Measurements from ENCODE around the gene OSBPL2.

The OSBPL2 gene

DNA sequence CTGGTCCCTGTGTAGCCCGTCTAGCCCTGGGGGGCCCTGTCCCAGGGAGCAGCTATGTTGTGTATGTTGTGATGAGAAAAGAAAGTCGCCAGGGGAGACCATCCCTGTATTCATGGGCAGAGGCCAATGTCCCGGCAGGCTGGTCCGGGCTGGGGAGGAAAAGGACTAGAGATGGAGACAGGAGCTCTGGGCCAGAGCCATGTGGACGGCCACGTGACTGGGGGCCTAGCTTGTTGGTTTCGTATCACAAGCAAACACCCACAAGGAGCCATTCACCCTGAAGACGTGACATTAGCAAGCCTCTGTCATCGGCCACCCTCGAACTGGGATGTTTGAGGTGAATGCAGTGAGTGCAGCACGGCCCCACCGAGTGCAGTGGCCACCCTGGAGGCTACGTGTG is 15.3 kb upstream of the OSBPL2 start:
- no peak for DNase-seq

DNA sequence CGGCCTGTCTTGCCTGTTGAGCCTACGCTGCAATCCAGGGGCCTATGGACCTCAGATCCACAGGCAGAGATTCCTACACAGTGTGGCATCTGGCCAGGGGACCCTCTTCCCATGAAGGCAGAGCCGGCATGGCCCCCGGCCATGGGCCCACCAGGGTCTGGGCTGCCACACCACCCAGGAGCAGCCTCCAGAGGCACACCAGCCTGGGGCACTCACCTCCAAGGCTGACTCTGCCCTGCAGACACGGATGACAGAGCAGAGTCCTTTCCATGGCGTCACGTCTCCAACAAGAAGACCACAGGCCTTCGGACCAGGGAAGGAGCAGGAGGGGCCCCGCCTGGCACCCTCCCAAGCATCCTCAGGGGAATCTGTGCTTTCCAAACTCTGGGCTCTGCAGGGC is 14.8 kb upstream of the OSBPL2 start:
- DNase-seq: no peak

DNA sequence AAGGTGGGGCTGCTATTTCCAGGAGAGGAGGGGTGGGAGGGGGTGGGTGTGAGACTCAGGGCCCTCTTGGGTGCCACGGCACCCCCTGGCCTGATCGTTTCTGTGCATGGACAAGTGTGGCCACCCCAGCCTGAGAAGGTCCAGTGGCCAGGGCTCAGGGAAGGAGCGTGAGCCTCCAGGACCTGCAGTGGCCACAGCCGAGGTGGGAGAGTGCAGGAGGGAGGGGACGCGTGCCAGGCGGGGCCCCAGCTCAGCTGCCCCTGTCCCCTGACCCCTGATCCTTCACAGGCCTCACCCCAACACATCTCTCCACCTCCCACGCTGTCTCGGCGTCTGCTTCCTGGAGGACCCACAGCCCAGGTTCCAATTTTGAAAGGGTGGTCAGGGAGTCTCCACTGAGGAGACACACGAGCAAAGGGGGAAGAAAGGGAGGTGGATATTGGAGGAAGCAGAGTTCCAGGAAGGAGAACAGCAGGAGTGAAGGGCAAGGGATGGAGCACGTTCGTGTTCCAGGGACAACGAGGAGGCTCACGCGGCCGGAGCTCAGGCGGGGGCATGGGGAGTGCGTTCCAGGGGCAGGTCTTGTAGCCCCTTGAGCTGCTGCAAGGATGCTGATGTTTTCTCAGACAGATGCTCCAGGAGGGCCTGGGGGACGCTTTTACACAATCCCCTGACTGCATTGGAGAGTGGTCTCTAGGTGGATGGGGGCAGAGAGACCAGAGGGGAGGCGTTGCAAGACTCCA is 14.0 kb upstream of the OSBPL2 start:
- DNase-seq: no peak

DNA sequence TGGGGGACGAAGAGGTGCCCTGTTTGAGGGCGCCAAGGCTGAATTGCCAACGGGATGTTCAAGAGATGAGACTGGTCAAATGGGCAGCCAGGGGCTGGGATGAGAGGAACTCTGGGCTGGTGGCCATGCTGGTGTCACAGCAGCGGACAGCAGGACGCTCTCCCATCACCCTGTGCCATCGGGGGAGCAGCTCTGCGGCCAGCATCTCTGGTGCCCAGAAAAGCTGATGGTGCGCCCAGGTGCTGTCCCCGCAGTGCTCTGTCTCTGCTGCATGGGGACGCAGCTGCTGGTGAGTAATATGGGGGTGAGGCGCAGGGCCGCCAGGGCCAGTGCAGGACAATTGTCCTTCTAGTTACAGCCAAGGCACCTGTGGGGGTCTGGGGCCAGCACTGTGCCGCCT is 13.3 kb upstream of the OSBPL2 start:
- DNase-seq: no peak

DNA sequence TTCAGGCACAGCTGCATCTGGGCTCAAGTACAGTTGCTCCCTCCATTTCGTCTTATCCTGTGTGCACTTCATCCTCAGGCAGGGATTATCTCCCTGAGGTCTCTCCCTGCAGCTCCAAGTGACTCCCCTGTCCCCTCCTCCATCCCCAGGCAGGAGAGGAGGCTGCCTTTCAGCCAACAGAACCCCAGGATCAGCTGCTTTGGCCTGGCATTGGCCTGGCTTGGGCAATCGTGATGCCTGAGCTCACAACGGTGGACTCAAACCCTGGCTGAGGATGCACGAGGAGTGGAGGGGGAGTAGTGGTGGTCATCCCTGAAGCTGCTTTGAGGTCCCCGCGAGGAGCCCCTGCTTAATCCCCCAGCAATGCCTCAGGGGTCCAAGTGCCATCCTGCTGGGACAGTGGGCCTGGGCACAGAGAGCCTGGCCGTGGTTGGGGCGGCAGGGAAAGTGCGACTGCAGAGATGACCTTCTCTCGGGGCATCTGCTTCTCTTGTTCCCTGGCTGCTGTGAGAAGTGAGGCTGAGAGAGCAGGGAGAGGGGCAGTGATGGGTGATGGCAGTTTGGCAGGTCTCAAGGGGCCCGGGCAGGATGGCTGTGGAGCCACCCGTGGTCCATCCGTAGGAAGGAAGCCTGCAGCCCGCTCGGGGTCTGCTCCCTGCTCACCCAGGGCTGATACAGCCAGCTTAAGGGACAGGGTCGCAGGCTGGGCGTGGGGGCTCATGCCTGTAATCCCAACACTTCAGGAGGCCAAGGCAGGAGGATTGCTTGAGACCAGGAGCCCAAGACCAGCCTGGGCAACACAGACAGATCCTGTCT is 12.3 kb upstream of the OSBPL2 start:
- DNase-seq: no peak

DNA sequence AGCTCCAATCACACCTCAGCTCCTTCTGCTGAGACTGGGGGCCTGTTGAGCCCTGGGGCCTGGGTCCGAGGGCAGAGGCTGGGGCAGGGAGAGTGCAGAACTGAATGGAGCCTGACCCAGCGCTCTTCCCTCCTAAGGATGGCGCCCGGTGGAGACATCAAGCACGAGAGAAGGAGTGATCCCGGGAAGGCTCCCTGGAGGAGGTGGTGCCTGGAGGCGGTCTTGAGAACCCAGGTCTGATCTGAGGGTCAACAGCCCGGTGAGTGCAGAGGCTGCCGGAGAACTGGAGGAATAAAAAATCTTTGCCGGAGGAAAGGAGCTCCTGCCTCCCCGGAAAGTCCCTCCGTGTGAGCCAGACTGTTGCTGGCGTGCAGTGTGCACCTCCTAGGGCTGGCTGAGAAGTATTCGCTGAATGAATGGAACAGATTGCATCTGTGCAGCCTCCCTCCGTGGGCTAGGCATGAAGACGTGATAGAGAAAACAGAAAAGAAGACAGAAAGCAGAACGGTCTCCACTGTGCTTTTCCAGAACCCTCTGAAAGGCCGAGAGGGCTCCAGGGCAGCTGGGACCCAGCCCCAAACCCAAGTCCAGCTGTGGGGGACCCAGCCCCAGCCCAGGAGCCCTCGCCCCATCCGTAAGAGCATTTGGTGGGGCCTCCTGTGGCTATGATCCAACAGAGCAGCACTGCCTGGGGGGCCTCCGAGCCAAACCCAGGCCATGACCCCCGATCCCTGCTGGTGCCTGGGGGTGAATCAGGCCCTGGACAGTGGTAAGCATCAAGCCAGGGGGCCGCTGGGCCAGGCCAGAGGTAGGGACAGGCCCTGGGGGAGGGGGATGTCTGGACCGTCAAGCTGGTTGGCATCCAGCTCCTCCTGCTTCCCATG is 11.4 kb upstream of the OSBPL2 start:
- no peak for DNase-seq

DNA sequence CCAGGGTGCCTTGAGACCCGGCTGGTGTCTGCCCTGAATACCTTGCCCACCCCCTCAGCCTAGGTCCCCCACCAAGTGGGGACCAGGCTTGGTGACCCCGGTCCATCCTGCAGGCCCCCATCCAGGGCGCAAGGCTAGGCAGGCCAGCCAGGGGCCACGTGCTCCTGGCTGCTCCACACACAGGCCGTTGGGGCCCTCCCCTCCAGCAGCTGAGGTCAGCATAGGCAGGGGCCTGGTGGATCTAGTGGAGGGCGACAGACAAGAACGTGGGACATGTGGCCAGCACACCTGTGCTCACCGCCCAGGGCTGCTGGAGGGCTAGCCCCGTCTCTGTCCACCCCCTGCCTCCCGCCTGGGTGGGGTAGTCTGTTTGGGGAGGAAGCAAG is 10.7 kb upstream of the OSBPL2 start:
- DNase-seq: no peak

DNA sequence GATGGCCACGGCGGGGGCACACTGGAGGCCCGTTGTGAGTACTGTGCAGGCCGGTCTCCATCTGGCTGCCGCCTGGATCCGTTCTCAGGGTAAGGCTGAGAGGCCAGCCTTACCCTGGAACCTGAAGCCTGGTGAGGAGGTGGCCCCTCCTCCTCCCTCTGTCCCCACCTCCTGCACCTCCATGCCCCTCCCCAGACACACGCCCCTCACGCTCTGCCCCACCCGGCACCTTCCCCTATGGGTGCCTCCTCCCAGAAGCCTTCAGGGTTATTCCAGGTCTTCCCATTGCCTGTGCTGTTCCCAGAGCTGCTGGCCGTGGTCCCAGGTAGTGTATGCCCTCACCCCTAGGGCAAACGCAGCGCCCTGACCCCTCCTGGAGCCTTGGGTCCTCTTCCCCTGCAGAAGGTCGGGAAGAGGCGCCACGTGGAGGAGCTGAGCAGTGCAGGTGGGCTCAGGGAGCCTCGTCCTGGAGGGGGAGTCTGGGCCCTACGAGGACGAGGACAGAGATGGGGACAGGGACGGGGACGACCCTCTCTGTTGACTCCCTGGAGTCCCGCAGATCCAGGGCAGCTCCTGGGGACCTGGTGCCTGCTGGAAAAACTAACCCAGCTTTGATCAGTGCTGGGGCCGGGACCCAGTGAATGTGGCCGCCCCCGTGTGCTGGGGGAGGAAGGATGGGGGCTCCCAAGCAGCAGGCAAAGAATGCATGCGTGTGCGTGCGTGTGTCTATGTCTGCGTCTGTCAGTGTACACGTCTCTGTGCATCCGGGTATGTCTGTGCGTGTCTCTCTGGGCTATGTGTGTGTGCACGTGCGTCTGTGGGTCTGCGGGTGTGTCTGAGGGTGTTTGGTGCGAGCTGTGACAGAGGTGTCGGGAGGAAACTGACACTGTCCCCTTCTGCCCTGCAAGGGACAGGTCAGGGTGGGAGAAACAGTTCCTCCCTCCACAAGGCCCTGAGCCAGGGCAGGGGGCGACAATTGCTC is 10.1 kb upstream of the OSBPL2 start:
- no peak for DNase-seq

DNA sequence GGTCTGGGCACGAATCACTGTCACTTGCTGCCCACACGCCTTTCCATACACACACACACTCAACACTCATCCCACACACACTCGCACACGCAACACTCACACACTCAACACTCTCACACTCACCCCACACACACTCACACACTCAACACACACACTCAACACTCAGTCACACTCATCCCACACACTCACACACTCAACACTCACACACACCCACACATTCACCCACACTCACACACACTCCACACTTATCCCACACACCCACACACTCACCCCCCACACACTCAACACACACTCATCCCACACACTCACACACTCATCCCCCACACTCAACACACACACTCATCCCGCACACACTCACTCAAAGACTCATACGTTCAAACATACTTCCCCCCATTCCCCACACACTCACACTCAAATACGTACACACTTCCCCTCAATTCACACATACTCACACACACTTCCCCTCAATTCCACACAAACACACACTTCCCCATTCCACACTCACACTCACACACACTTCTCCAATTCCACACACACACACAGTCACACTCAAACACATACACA is 9.3 kb upstream of the OSBPL2 start:
- no peak for DNase-seq

DNA sequence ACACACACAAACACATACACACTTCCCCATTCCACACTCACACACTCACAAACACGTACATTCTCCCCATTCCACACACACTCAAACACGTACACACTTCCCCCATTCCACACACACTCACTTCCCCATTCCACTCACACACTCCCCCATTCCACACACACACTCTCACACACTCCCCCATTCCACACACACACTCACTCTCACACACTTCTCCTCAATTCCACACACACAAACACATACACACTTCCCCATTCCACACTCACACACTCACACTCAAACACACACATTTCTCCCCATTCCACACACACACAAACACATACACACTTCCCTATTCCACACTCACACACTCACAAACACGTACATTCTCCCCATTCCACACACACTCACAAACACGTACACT is 8.7 kb upstream of the OSBPL2 start:
- no peak for DNase-seq

DNA sequence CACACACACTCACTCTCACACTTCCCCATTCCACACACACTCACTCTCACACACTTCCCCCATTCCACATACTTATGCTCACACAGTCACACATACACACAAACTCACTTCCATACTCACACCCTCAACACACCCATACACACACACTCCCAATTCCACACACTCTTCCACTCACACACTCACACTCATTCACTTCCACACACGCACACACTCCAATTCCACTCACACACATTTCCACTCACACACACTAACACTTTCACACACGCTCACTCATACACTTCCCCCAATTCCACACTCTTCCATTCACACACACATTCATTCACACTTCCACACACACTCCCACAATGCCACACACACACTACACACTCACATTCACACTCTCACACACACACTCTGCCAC is 8.0 kb upstream of the OSBPL2 start:
- DNase-seq: no peak

DNA sequence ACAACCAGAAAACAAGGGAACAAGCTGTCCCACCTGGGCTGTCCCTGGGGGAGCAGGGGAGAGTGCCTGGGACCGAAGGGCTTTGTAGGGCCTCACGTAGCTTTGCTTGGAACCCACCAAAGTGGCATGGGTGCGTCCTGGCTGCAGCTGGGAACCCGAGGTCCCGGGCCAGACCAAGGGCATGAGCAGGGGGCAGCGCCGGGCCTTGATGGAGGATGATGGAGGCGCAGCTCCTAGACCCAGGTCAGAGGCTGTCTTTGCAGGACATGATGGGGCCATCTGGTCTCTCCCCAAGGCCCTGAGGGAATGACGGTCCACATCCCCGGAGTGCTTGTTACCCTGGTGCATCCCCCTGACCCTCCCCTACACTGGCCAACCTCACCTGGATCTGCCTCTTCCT is 7.6 kb upstream of the OSBPL2 start:
- DNase-seq: no peak

DNA sequence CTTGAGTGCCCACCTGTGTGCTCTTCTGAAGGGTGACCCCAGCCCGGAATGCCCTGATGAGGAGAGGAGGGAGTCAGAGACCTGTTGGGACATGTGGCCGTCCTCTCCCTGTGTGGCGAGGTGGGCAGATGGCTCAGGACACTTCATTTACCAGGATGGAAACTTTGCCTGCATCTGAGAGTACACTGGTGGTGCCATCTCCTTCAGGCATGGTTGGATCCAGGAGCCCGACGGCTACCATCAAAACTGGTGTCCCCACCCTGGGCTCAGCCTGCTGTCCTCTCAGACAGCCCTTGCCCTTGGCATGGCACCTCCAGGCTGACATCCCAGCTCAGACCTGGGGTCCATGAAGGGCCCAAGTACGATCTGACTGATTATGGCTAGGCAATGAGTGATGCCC is 7.0 kb upstream of the OSBPL2 start:
- DNase-seq: no peak

DNA sequence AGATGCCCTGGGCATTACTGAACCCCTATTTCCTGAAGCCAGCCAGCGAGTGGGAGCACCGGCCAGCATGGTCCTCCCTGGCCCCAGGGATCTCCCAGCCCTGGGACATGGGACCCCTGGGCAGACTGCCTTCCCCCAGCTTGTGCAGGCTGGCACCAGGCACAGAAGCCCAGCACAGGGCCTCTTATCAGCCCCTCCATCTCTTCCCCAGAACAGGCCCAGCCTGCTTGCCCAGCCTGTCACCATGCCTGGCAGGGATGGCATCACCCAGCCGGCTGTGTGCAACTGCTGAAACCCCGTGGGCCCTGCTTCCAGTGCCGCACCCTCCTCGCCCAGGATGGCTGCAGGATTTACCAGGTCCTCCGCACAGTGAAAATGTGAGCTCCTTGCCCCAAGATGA is 6.1 kb upstream of the OSBPL2 start:
- DNase-seq: no peak

DNA sequence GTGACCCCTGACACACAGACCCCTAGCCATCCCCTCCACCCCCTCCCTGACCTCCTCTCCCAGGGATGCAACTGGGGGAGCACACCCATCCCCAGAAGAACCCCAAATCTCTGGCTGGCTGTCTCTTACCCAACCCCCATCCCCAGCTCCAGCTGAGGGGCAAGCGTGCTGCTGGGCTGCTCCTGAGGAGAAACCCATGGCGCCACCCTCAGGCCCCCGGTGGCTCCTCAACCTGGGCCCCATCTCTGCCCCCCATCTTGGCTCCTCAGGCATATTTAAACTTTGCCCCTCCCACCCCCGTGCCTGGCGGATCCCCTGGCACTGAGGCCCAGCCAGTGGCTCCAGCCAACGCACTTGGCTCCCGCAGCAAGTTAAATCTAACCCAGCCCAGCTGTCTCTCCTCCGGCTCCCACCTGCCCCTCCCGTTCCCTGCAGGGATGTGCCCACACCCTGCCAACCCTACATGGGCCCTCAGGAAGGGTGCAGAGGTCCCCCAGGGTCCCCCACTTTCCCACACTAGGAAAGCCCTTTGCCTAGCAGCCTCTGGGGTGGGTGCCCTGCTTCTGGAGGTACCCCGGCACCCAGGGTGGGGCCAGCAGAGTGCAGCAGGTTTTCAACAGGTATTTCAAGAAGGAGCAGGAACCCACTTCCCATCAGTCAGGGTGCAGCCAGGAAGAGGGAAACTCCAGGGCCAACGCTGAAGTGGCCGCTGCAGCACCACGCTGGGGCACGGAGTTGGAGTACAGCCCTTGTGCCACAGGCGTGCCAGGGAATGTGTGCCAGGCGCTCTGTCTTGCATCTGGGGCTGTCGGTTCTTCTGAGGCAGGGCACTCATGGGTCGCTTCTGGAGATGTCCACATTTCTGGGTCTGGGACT is 5.3 kb upstream of the OSBPL2 start:
- no peak for DNase-seq

DNA sequence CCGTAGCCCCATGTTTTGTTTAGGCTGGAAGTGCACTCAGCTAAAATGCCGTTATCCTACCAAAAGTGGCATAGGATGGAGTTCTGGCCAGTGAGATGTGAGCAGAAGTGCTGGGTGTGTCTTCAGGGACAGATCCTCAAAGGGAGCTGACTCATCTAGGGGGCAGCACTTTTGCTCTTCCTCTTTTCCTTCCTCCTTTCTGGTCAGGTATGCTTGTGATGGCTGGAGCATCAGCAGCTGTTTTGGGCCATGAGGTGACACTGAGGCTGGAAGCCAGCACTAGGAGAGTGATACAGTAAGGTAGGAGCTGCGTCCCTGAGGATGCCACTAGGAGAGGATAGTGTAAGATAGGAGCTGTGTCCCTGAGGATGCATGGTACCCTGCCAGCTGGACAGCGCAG is 4.6 kb upstream of the OSBPL2 start:
- no peak for DNase-seq

DNA sequence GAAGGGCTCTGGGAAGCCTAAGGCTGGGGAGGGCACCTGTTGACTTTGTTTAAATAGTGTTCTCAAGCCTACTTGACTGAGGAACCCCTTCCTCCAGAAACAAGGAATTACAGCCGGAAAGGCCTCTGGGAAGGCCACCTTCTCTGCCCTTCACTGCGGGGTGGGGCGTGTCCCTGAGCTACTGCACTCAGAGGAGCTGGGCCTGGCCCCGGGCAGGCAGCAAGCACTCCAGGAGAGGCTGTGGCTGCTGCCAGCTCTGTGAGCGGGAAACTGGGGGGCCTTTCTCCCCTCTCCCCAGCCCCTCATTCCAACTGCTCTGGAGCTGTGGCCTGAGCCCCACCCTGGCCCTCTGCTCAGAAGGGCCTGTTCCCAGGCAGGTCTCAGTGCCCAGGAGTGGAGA is 4.0 kb upstream of the OSBPL2 start:
- no peak for DNase-seq

DNA sequence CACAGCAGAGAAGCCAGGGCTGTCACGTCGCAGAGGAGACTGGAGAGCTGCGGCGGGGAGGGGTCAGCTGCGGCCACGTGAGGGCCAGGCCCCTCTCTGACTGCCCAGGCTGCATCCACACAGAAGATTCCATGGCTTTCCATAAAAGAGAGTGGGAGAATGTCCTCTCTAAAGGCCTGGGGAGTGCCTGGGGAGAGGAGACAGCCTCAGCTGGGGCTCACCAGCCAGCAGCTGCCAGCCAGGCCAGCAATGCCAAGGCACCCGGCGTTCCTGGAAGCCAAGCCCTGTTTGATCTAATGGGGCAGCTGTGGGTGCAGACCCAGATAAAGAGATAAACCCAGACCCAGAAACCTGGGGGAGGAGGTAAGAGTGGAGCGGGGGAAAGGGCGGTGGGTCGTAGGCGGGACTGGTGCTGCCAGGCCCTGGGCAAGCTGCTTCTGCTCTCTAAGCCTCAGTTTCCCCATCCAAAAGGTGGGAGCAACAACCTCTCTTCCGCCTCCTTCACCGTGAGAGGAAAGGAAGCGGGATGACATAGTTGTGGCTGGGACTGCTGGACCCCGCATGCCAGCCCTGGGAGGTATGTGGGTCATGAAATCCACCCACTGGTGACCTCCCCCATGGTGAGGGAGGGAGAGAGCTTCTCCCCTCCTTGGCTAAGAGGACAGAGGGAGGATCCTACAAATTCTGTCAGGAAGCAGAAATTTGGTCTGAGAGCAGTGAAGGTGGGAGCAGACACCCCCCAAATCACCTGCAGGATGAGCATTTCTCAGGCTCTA is 3.1 kb upstream of the OSBPL2 start:
- no peak for DNase-seq

DNA sequence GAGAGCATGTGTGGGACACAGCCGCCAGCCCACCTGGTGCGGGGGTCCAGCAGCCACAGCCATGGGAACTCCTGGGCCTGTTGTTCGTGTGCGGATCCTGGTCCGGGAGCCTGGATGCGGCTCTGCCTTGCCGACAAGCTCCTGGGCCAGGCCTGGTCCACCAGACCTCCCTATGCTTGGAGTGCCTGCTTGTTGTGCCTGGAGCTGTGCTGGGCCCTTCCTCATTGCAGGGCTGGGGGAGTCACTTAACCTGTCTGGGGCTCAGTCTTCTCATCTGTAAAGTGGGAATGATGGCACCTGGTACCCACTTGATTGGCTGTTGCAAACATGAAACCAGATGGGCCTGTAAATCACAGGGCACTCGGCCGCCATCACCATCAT is 2.6 kb upstream of the OSBPL2 start:
- DNase-seq: no peak

DNA sequence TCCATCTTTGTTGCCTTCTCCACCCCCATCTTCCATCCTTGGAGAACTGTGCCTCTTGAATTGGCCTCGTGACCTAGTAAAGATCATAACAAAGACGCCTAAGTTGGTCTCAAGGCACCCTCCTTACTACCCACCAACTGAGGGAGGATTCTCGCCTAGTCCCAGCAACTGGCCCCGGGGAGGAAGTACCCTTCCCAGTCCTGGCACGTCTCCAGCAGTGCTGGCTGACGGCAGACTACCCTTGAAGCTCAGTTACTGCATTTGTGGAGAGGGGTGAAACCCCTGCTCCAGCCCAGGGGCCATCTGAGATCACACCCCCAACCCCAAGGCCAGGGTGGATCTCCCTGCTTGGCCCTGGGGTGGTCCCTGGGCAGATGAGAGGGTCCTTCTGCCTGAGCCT is 2.1 kb upstream of the OSBPL2 start:
- DNase-seq: no peak

Data from activated CD4-positive, alpha-beta T cell treated with anti-CD3 and anti-CD28 coated beads, Interleukin-2, amount 50 U/mL, for 48 hours (primary cell).